HAP-1 (cell line): ENCODE data around the gene ATF5.
A peak's percentile ranks its signal among the peaks of the same experiment; 100 is the strongest.
"Not testable (repeated sequence)": the region's sequence is repeated elsewhere in the genome, so short reads cannot be mapped to it uniquely, and the experiment has no call there.

Source experiments
- DNase-seq, 2 experiments: peaks; one replicate each; pipeline ENCODE4 v3.0.0-alpha.2; 2016 to 2020; ENCODE audit warnings: low spot score in 2 of 2
- H3K27me3 ChIP-seq: fragments of 250-450 bp; sonication (Bioruptor Pico); 2 replicates; pipeline ENCODE4 v1.5.1; 2020; ENCODE audit warnings: low read depth, mild to moderate bottlenecking, moderate library complexity
- H3K36me3 ChIP-seq: fragments of 250-450 bp; sonication (Bioruptor Pico); replicated peaks from 2 replicates; pipeline ENCODE4 v1.5.1; 2020; ENCODE audit warnings: mild to moderate bottlenecking
- H3K4me1 ChIP-seq: fragments of 250-450 bp; sonication (Bioruptor Pico); 2 replicates; pipeline ENCODE4 v1.5.1; 2020; ENCODE audit warnings: mild to moderate bottlenecking
- H3K4me3 ChIP-seq: fragments of 250-450 bp; sonication (Bioruptor Pico); 2 replicates; pipeline ENCODE4 v1.5.1; 2020; ENCODE audit warnings: mild to moderate bottlenecking, moderate library complexity
- H3K9me3 ChIP-seq: fragments of 250-450 bp; sonication (Bioruptor Pico); 2 replicates; pipeline ENCODE4 v1.5.1; 2020; ENCODE audit warnings: mild to moderate bottlenecking, moderate library complexity
- in situ Hi-C: fragments of 300-500 bp; cut with MboI; formaldehyde crosslinking; loops from 3 replicates; pipeline ENCODE4 v1.14.3; 2020; ENCODE audit warnings: low sequenced_read_pairs, inconsistent platforms, mixed read lengths

Gene ATF5

GRCh38 chr19:49953416-49953815 lies 24.4 kb downstream of the ATF5 start:
- in situ Hi-C loops = no loop called here
- H3K9me3 ChIP-seq = peaks cover 6% of the 10 kb centered on the region; the same call in 1 of the 2 replicates
- DNase-seq = no peak
- no peaks in the 10 kb centered on the region for H3K36me3 ChIP-seq
- H3K4me1 ChIP-seq = no peaks in the 10 kb centered on the region; the same call in 1 of the 2 replicates
- H3K27me3 ChIP-seq = no peaks in the 10 kb centered on the region
- H3K4me3 ChIP-seq = no peak overlapping the region

DNA sequence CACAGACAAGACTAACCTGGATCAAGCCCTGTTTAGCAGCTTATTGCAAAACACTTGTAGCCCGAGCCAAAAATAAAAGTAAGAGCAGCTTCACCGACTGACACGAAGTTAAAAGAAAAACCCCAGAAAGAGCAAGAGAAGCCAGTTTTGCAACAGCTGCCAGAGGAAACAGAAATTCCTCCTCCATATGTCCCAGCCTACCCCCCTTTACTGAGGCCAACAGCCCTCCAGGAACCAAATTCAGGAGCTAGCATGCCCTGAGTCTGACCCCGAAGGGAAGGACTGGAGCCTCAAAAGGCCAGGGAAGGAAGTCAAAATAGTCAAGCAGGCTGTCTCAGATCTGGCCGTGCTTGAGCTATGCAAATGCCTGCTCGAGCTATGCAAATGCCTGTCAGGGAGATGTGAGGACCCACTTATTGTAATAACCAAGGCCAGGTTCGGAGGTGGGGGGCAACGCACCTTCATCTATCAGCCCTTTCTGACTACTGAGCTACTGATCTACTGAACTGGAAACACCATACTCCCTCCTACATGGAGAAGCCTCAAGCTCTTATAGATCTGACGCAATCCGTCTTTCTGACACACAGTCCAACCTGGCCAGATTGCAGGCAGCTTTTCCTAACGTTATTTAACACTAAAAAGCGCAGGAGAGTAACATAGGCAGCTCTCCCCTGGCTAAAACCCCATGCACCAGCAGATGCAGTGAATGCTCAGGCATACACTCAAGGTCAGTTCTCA lies 25.3 kb downstream of the ATF5 start:
- no peaks in the 10 kb centered on the region; the same call in 1 of the 2 replicates for H3K4me1 ChIP-seq
- peaks cover 6% of the 10 kb centered on the region; the same call in 1 of the 2 replicates for H3K9me3 ChIP-seq
- H3K36me3 ChIP-seq = no peaks in the 10 kb centered on the region
- no peak overlapping the region for H3K4me3 ChIP-seq
- no peak for DNase-seq
- in situ Hi-C loops = no loop called here
- no peaks in the 10 kb centered on the region for H3K27me3 ChIP-seq

- Histone ChIP-seq H3K4me3 (no peak overlapping the region), H3K36me3 (no peaks in the 10 kb centered on the region), H3K9me3 (peaks cover 6% of the 10 kb centered on the region; the same call in 1 of the 2 replicates), H3K27me3 (no peaks in the 10 kb centered on the region), H3K4me1 (no peaks in the 10 kb centered on the region; the same call in 1 of the 2 replicates)
- in situ Hi-C loops = no loop called here
- DNase-seq = no peak
Measured at GRCh38 chr19:49954933-49955332, 25.9 kb downstream of the ATF5 start.

GRCh38 chr19:49956115-49956495 lies 27.1 kb downstream of the ATF5 start:
- no peaks in the 10 kb centered on the region for H3K27me3 ChIP-seq
- in situ Hi-C loops = no loop called here
- no peak overlapping the region for H3K4me3 ChIP-seq
- DNase-seq = no peak
- H3K9me3 ChIP-seq = peaks cover 6% of the 10 kb centered on the region; the same call in 1 of the 2 replicates
- H3K4me1 ChIP-seq = no peaks in the 10 kb centered on the region; the same call in 1 of the 2 replicates
- no peaks in the 10 kb centered on the region for H3K36me3 ChIP-seq

- H3K4me3 ChIP-seq = no peak overlapping the region
- no peaks in the 10 kb centered on the region; the same call in 1 of the 2 replicates for H3K4me1 ChIP-seq
- peak in 1 of 2 experiments; percentile 11 for DNase-seq
- no peaks in the 10 kb centered on the region for H3K36me3 ChIP-seq
- no peaks in the 10 kb centered on the region for H3K27me3 ChIP-seq
- in situ Hi-C loops = no loop called here
- H3K9me3 ChIP-seq = peaks cover under 1% of the 10 kb centered on the region; the same call in 1 of the 2 replicates
Measured at GRCh38 chr19:49957262-49957915, 28.4 kb downstream of the ATF5 start.

- H3K36me3 ChIP-seq, H3K4me1 ChIP-seq, H3K4me3 ChIP-seq, H3K9me3 ChIP-seq, H3K27me3 ChIP-seq, in situ Hi-C loops, DNase-seq: not testable (repeated sequence)
Measured at GRCh38 chr19:49958144-49958543, 29.1 kb downstream of the ATF5 start.

- H3K4me3 ChIP-seq, H3K9me3 ChIP-seq, DNase-seq, H3K36me3 ChIP-seq, H3K4me1 ChIP-seq, H3K27me3 ChIP-seq, in situ Hi-C loops: not testable (repeated sequence)
Measured at GRCh38 chr19:49958596-49958995, 29.6 kb downstream of the ATF5 start.

DNA sequence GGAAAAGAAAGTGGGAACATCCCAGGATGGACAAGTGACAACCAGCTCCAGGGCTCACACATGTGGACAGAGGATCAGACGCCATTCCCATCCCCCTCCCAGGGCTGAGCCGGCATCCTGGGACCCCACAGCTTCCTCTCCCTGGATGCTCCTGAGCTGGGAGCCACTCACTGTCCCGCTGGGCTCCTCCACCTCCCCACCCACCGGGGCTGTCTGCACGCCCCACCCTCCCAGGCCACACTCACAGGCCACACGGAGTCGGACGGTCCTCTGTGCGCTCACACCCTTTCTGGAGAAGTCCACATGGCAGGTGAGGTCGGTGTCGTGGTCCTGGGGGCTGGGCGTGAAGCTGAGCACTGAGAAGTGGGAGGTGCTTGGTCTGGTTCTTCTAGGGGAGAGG lies 30.9 kb downstream of the ATF5 start:
- H3K4me1 ChIP-seq, H3K36me3 ChIP-seq, in situ Hi-C loops, H3K27me3 ChIP-seq, H3K9me3 ChIP-seq, H3K4me3 ChIP-seq, DNase-seq: not testable (repeated sequence)

- in situ Hi-C loops, H3K9me3 ChIP-seq, H3K36me3 ChIP-seq, H3K27me3 ChIP-seq, H3K4me1 ChIP-seq, H3K4me3 ChIP-seq, DNase-seq: not testable (repeated sequence)
Measured at GRCh38 chr19:49960980-49961379, 32.0 kb downstream of the ATF5 start, which contains the start of gene SIGLEC11. TSS of gene SIGLEC11 (minus strand) at chr19:49961172. CDS start at chr19:49961081, 91 bp downstream.

- no peaks in the 10 kb centered on the region for H3K36me3 ChIP-seq
- no peak overlapping the region for H3K4me3 ChIP-seq
- no peak for DNase-seq
- H3K4me1 ChIP-seq = no peaks in the 10 kb centered on the region
- H3K9me3 ChIP-seq = no peaks in the 10 kb centered on the region
- in situ Hi-C loops = no loop called here
- peaks cover 10% of the 10 kb centered on the region for H3K27me3 ChIP-seq
Measured at GRCh38 chr19:49968279-49968922, 39.4 kb downstream of the ATF5 start.

DNA sequence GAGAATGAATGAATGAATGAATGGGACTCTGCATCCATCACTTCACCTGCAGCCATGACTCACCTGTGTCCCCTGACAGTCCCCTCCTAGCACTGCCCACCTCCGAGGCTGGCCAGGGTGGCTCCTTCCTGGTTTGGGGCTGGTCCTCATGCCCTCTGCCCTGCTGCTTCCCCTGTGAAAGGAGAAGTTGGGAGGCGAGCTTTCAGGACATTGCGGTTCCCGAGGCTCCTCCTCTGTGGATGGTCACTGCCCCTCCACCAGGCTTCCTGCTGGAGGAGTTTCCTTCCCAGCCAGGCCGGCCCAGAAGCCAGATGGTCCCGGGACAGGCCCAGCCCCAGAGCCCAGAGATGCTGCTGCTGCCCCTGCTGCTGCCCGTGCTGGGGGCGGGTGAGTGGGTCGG lies 40.4 kb downstream of the ATF5 start:
- in situ Hi-C loops, H3K4me1 ChIP-seq, H3K36me3 ChIP-seq, H3K4me3 ChIP-seq, H3K27me3 ChIP-seq, H3K9me3 ChIP-seq, DNase-seq: not testable (repeated sequence)

DNA sequence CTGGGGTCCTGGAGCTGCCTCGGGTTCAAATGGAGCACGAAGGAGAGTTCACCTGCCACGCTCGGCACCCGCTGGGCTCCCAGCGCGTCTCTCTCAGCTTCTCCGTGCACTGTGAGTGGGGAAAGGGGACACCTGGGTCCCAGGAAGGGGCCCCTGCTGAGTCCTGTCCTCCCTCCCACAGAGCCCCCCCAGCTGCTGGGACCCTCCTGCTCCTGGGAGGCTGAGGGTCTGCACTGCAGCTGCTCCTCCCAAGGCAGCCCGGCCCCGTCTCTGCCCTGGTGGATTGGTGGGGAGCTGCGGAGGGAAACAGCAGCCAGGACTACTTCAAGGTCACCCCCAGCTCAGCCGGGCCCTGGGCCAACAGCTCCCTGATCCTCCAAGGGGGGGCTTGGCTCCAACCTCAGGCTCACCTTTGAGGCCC lies 43.0 kb downstream of the ATF5 start:
- DNase-seq = no peak
- no peak overlapping the region for H3K4me3 ChIP-seq
- no peaks in the 10 kb centered on the region for H3K9me3 ChIP-seq
- in situ Hi-C loops = no loop called here
- no peaks in the 10 kb centered on the region for H3K36me3 ChIP-seq
- H3K4me1 ChIP-seq = no peaks in the 10 kb centered on the region
- H3K27me3 ChIP-seq = peaks cover 7% of the 10 kb centered on the region

GRCh38 chr19:49972841-49973240 lies 43.8 kb downstream of the ATF5 start:
- no peak overlapping the region for H3K4me3 ChIP-seq
- no peaks in the 10 kb centered on the region for H3K9me3 ChIP-seq
- peaks cover 7% of the 10 kb centered on the region for H3K27me3 ChIP-seq
- no peak for DNase-seq
- no peaks in the 10 kb centered on the region for H3K4me1 ChIP-seq
- in situ Hi-C loops = no loop called here
- no peaks in the 10 kb centered on the region for H3K36me3 ChIP-seq

DNA sequence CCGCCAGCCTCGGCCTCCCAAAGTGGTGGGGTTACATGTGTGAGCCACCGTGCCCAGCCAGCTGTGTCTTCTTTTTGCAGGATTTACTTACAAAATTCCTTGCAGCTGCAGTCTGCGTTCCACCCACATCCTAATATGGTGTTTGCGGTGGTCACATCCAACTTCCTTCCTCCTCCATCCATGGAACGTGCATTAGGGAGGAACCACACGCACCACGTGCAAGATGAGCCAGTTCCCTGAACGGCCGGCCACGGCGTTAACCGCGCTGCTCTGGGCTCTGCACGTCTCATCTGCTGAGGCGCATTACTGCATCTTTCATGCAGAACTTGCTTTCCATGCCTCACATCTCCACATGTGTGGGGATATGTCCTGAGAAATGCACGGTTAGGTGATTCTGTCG lies 45.0 kb downstream of the ATF5 start:
- no peak for DNase-seq
- Histone ChIP-seq H3K27me3 (peaks cover 2% of the 10 kb centered on the region; the same call in 1 of the 2 replicates), H3K4me1 (no peaks in the 10 kb centered on the region), H3K4me3 (no peak overlapping the region), H3K9me3 (no peaks in the 10 kb centered on the region), H3K36me3 (no peaks in the 10 kb centered on the region)
- in situ Hi-C loops = no loop called here
